PC-3 (cell line): ENCODE data around the gene NINL. TPM values are rescaled to one million over a fixed set of nuclear protein-coding genes. Genes with fewer than 3 reads are reported as not detected.

Experiments
- ATAC-seq: fragments of 200-7000 bp; cut with Tn5 transposase; 2 replicates; pipeline ENCODE4 v1.9.1; 2020; ENCODE audit warnings: mild to moderate bottlenecking, moderate library complexity
- BruUV-seq: library from RNA; stranded (reverse); fragments of 400-500 nt; replicated peaks from 2 replicates; lab custom pipeline; 2021; lab: Mats Ljungman, UMichigan
- CTCF ChIA-PET: fragments of 300-600 bp; sonication (Branson Sonifier 250); formaldehyde crosslinking; loops from one replicate; lab custom pipeline; 2022; ENCODE audit warnings: antibody characterized with exemption; lab: Charles Lee
- POLR2A ChIA-PET: fragments of 300-600 bp; sonication (Branson Sonifier 250); formaldehyde crosslinking; loops from one replicate; lab custom pipeline; 2022; ENCODE audit warnings: antibody characterized with exemption; ENCODE audit not compliant: unreplicated experiment; lab: Charles Lee
- DNase-seq: peaks from one replicate; pipeline ENCODE4 v3.0.0-alpha.2; 2015
- H2AFZ ChIP-seq: fragments of 300-600 bp; sonication (generic); 2 replicates; pipeline ENCODE4 v1.6.0; 2016; ENCODE audit warnings: antibody characterized with exemption, low read length
- H3F3A ChIP-seq: fragments of 300-600 bp; sonication (generic); one replicate; pipeline ENCODE4 v1.6.0; 2017; ENCODE audit warnings: antibody characterized with exemption, low read length, control low read depth, mild to moderate bottlenecking; ENCODE audit not compliant: unreplicated experiment
- H3K27ac ChIP-seq: fragments of 300-600 bp; sonication (generic); 2 replicates; pipeline ENCODE4 v1.5.1; 2016; ENCODE audit warnings: mild to moderate bottlenecking, low read length
- H3K27me3 ChIP-seq: fragments of 300-600 bp; sonication (generic); 2 replicates; pipeline ENCODE4 v1.6.1; 2016; ENCODE audit warnings: low read length, mixed read lengths
- H3K36me3 ChIP-seq: fragments of 300-600 bp; sonication (generic); 2 replicates; pipeline ENCODE4 v1.6.1; 2016; ENCODE audit warnings: low read depth, mixed run types, low read length, mixed read lengths
- H3K4me1 ChIP-seq: fragments of 300-600 bp; sonication (generic); 2 replicates; pipeline ENCODE4 v1.5.1; 2016; ENCODE audit warnings: low read length; ENCODE audit not compliant: insufficient read depth
- H3K4me2 ChIP-seq: fragments of 300-600 bp; sonication (generic); 2 replicates; pipeline ENCODE4 v1.6.0; 2016; ENCODE audit warnings: low read length
- H3K4me3 ChIP-seq: fragments of 300-600 bp; sonication (generic); 2 replicates; pipeline ENCODE4 v1.5.1; 2016; ENCODE audit warnings: mild to moderate bottlenecking, low read length, mixed read lengths
- H3K79me2 ChIP-seq: fragments of 300-600 bp; sonication (generic); 2 replicates; pipeline ENCODE4 v1.6.1; 2017; ENCODE audit warnings: low read length, mixed read lengths
- H3K9ac ChIP-seq: fragments of 300-600 bp; sonication (generic); 2 replicates; pipeline ENCODE4 v1.6.0; 2016; ENCODE audit warnings: mild to moderate bottlenecking, low read length
- H3K9me2 ChIP-seq: fragments of 300-600 bp; sonication (generic); replicated peaks from 2 replicates; pipeline ENCODE4 v1.6.1; 2016; ENCODE audit warnings: mixed run types, low read length, mixed read lengths
- H3K9me3 ChIP-seq: fragments of 300-600 bp; sonication (generic); 2 replicates; pipeline ENCODE4 v1.6.1; 2016; ENCODE audit warnings: low read length, mixed read lengths
- H4K20me1 ChIP-seq: fragments of 300-600 bp; sonication (generic); 2 replicates; pipeline ENCODE4 v1.6.1; 2016; ENCODE audit warnings: low read length, mixed read lengths
- EZH2 ChIP-seq: fragments of 300-600 bp; sonication (generic); IDR thresholded peaks from one replicate; pipeline ENCODE4 v1.6.1; 2017; ENCODE audit warnings: antibody characterized with exemption, mild to moderate bottlenecking, low read length; ENCODE audit not compliant: unreplicated experiment
- EZH2phosphoT487 ChIP-seq: fragments of 300-600 bp; sonication (generic); IDR thresholded peaks from 2 replicates; pipeline ENCODE4 v1.6.1; 2018; ENCODE audit warnings: mild to moderate bottlenecking, antibody characterized with exemption, low read length, borderline replicate concordance
- intact Hi-C: fragments of 100-400 bp; cut with micrococcal nuclease; formaldehyde crosslinking; loops from 2 replicates; pipeline ENCODE4 v1.9.0; 2023
- total RNA-seq: library from RNA; depleted of rRNA; stranded (reverse); fragments of >200 nt; gene quantifications from 2 replicates; pipeline ENCODE4 v1.2.3, GENCODE V29; 2014
- TF ChIP-seq, protein P1 (sequence below): fragments of 300-600 bp; sonication (generic); conservative IDR thresholded peaks from 2 replicates; pipeline ENCODE4 v1.5.1; 2017; ENCODE audit warnings: antibody characterized with exemption, low read depth, mild to moderate bottlenecking, low read length

The NINL gene
- total RNA-seq, 1 experiment from 2014 or later, result 6.5 TPM

DNA sequence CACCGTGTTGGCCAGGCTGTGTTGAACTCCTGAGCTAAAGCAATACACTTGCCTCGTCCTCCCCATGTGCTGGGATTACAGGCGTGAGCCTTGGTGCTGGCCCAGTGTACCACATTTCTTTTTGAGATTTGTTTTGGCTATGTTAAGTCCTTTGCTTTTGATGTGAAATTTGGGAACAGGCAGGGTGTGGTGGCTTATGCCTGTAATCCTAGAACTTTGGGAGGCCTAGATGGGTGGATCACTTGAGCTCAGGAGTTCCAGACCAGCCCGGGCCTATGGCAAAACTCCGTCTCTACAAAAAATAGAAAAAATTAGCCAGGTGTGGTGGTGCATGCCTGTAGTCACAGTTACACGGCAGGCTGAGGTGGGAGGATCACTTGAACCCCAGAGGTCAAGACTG, 137.7 kb downstream of the NINL start:
- no peaks in the 10 kb centered on the region for H3F3A ChIP-seq
- no peaks in the 10 kb centered on the region for H3K9me2 ChIP-seq
- intact Hi-C loops, result no loop called here
- H3K4me2 ChIP-seq, result no peak overlapping the region
- no peak overlapping the region for H3K4me3 ChIP-seq
- no peaks in the 10 kb centered on the region for H3K79me2 ChIP-seq
- peaks cover under 1% of the 10 kb centered on the region for H3K4me1 ChIP-seq
- TF ChIP-seq, protein P1, sequence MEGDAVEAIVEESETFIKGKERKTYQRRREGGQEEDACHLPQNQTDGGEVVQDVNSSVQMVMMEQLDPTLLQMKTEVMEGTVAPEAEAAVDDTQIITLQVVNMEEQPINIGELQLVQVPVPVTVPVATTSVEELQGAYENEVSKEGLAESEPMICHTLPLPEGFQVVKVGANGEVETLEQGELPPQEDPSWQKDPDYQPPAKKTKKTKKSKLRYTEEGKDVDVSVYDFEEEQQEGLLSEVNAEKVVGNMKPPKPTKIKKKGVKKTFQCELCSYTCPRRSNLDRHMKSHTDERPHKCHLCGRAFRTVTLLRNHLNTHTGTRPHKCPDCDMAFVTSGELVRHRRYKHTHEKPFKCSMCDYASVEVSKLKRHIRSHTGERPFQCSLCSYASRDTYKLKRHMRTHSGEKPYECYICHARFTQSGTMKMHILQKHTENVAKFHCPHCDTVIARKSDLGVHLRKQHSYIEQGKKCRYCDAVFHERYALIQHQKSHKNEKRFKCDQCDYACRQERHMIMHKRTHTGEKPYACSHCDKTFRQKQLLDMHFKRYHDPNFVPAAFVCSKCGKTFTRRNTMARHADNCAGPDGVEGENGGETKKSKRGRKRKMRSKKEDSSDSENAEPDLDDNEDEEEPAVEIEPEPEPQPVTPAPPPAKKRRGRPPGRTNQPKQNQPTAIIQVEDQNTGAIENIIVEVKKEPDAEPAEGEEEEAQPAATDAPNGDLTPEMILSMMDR, result no peak
- no peak for TF ChIP-seq EZH2phosphoT487
- no peak for TF ChIP-seq EZH2
- no peak overlapping the region for H3K9ac ChIP-seq
- DNase-seq, result no peak
- H2AFZ ChIP-seq, result no peak overlapping the region
- H3K27ac ChIP-seq, result no peak overlapping the region
- ATAC-seq, result no peak
- POLR2A ChIA-PET, result no interaction called here
- H3K27me3 ChIP-seq, result no peaks in the 10 kb centered on the region
- no peaks in the 10 kb centered on the region for H3K9me3 ChIP-seq
- no TSS peak for BruUV-seq
- CTCF ChIA-PET, result no interaction called here
- no peaks in the 10 kb centered on the region for H4K20me1 ChIP-seq
- peaks cover 39% of the 10 kb centered on the region for H3K36me3 ChIP-seq

DNA sequence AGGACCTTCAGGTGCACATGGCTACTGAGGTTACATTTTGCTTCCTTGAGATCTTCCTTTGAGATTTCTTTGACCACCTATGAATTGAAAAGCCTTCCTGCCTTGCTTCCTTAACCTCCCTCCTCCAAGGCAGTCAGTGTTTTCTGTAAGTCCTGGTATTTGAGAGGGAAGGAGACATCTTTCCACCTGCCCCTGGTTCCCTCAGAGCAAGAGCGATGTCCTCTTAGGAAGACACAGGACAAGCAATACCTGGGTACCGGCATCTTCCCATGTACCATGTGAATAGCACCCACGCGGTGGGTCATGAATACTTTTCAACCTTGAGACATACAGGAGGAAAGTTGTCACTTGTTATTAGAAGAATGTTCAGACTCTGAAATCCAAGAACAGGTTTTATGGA, 140.8 kb downstream of the NINL start:
- CTCF ChIA-PET, result no interaction called here
- Histone ChIP-seq H3K27me3 (no peaks in the 10 kb centered on the region), H3K79me2 (no peaks in the 10 kb centered on the region), H3K4me1 (no peaks in the 10 kb centered on the region), H3K27ac (no peak overlapping the region), H3K9me3 (no peaks in the 10 kb centered on the region), H3K9me2 (no peaks in the 10 kb centered on the region), H3F3A (no peaks in the 10 kb centered on the region), H3K9ac (no peak overlapping the region), H2AFZ (no peak overlapping the region), H4K20me1 (no peaks in the 10 kb centered on the region), H3K36me3 (peaks cover 56% of the 10 kb centered on the region), H3K4me2 (no peak overlapping the region), H3K4me3 (no peak overlapping the region)
- DNase-seq, result no peak
- TF ChIP-seq EZH2phosphoT487, result no peak
- no peak for TF ChIP-seq EZH2
- TF ChIP-seq, protein P1, result no peak
- intact Hi-C loops, result no loop called here
- BruUV-seq, result no TSS peak
- no peak for ATAC-seq
- POLR2A ChIA-PET, result interaction anchor here (0.6 kb wide), 1 partner anchor 51 kb away, joined by 7 read pairs; no protein-coding TSS in a partner anchor

DNA sequence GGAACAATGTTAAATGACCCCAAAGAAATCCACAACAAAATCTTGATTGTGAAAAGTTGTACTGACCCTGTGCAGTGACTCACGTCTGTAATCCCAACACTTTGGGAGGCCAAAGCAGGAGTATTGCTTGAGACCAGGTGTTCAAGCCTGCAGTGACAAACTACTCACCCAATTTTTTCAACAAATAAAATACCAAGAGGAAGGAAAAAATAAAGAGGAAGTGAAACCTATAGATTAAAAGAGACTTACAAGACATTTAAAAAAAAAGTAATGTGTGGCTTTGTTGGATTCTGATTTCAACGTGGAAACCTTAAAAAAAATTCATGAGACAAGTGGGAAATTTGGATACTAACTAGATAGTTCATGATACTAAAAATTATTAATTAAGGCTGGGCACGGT, 146.0 kb downstream of the NINL start:
- BruUV-seq, result no TSS peak
- Histone ChIP-seq H3K4me2 (no peak overlapping the region), H4K20me1 (no peaks in the 10 kb centered on the region), H2AFZ (no peak overlapping the region), H3K4me1 (no peaks in the 10 kb centered on the region), H3K27ac (no peak overlapping the region), H3K9me3 (no peaks in the 10 kb centered on the region), H3F3A (no peaks in the 10 kb centered on the region), H3K4me3 (no peak overlapping the region), H3K36me3 (peaks cover 43% of the 10 kb centered on the region), H3K9me2 (no peaks in the 10 kb centered on the region), H3K9ac (no peak overlapping the region), H3K79me2 (no peaks in the 10 kb centered on the region), H3K27me3 (no peaks in the 10 kb centered on the region)
- DNase-seq, result no peak
- POLR2A ChIA-PET, result no interaction called here
- ATAC-seq, result no peak
- CTCF ChIA-PET, result no interaction called here
- intact Hi-C loops, result no loop called here
- no peak for TF ChIP-seq EZH2phosphoT487
- TF ChIP-seq EZH2, result no peak
